ENCODE data around the gene PIGA. TPM values are rescaled to one million over a fixed set of nuclear protein-coding genes. Genes with fewer than 3 reads are reported as not detected.

The PIGA gene
- total RNA-seq, 1 experiment from 2014 or later = 13.9 TPM

DNA sequence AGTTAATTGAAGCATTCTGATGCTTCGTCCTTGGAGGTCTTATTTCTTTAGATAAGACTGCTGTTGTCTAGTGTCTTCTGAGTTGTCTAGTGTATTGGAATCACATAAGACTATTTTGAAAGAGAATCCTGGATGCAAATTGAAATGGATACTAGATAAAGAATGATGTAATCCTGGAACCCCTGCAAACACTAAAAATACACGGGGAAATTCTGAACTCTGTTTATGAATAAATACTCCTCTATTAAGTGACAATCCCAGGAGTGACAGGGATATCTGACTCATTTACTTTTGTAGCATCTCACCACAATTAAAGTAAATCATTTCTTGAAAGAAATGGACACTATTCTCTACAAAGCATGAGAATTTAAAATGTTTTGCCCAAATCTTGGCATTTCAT is 20.9 kb downstream of the PIGA start:
- Histone ChIP-seq H3K27me3 (ENCODE audit: insufficient read depth, low read length) (no peaks in the 10 kb centered on the region), H3K23me2 (ENCODE audit: insufficient read length, low read depth, low read length, poor library complexity, severe bottlenecking) (no peaks in the 10 kb centered on the region), H2BK120ac (ENCODE audit: low read depth, low read length, poor library complexity, severe bottlenecking) (no peak overlapping the region), H2BK12ac (ENCODE audit: insufficient read length, low read depth, low read length) (no peak overlapping the region), H4K5ac (ENCODE audit: insufficient read length, low read depth, low read length) (no peak overlapping the region), H2BK20ac (ENCODE audit: low read depth, low read length, poor library complexity, severe bottlenecking) (no peak overlapping the region), H3K56ac (ENCODE audit: insufficient read length, low read depth, low read length) (no peak overlapping the region), H4K8ac (replicated peaks; ENCODE audit: insufficient read length, low read depth, low read length) (no peak overlapping the region), H3K27ac (ENCODE audit: insufficient read length, low read depth, low read length) (no peak overlapping the region), H4K20me1 (ENCODE audit: control insufficient read depth, insufficient read depth, insufficient read length) (no peaks in the 10 kb centered on the region), H2AK5ac (ENCODE audit: insufficient read length, low read length) (no peak overlapping the region), H3K14ac (ENCODE audit: insufficient read depth, low read length) (no peak overlapping the region), H3T11ph (ENCODE audit: low read length) (no peak overlapping the region), H3K79me1 (ENCODE audit: insufficient read depth, low read depth, low read length, poor library complexity, severe bottlenecking) (no peaks in the 10 kb centered on the region), H2BK5ac (ENCODE audit: insufficient read length, low read length) (no peak overlapping the region), H3K4me1 (ENCODE audit: insufficient read depth, low read length) (no peaks in the 10 kb centered on the region), H3K4me2 (ENCODE audit: insufficient read depth, insufficient read length, low read length) (no peak overlapping the region), H3K79me2 (ENCODE audit: insufficient read depth, low read length) (no peaks in the 10 kb centered on the region), H2AFZ (ENCODE audit: low read length) (no peak overlapping the region), H3K4ac (ENCODE audit: low read depth, low read length) (no peak overlapping the region), H3K18ac (ENCODE audit: insufficient read length, low read depth, low read length) (no peak overlapping the region), H2BK15ac (ENCODE audit: low read depth, low read length) (no peak overlapping the region), H3K9ac (ENCODE audit: extremely low read depth, insufficient read length, low read length) (no peak overlapping the region), H4K91ac (ENCODE audit: insufficient read length, low read depth, low read length) (no peak overlapping the region), H3K9me3 (ENCODE audit: control insufficient read depth, low read depth, low read length) (no peaks in the 10 kb centered on the region), H3K23ac (ENCODE audit: insufficient read length, low read depth, low read length) (no peak overlapping the region)
- H3K4me1 Mint-ChIP-seq = no peaks in the 10 kb centered on the region
- DNase-seq = no peak
- H3K9me3 Mint-ChIP-seq = peaks cover 3 to 20% of the 10 kb centered on the region in 2 experiments; a peak in 1 of 5 replicates
- no CpG with 5 or more reads among the region's 2 CpGs for WGBS (ENCODE audit: extremely low coverage, insufficient read length, low lambda C conversion rate)
- no peaks in the 10 kb centered on the region for H3K36me3 Mint-ChIP-seq (ENCODE audit: insufficient read depth in 1 of 3, low read depth in 3 of 3)
- no peak overlapping the region for H3K4me3 Mint-ChIP-seq
- H3K27me3 Mint-ChIP-seq (ENCODE audit: low read depth) = peaks cover 2% of the 10 kb centered on the region; the same call in 1 of the 2 replicates
- TF ChIP-seq, protein P1, sequence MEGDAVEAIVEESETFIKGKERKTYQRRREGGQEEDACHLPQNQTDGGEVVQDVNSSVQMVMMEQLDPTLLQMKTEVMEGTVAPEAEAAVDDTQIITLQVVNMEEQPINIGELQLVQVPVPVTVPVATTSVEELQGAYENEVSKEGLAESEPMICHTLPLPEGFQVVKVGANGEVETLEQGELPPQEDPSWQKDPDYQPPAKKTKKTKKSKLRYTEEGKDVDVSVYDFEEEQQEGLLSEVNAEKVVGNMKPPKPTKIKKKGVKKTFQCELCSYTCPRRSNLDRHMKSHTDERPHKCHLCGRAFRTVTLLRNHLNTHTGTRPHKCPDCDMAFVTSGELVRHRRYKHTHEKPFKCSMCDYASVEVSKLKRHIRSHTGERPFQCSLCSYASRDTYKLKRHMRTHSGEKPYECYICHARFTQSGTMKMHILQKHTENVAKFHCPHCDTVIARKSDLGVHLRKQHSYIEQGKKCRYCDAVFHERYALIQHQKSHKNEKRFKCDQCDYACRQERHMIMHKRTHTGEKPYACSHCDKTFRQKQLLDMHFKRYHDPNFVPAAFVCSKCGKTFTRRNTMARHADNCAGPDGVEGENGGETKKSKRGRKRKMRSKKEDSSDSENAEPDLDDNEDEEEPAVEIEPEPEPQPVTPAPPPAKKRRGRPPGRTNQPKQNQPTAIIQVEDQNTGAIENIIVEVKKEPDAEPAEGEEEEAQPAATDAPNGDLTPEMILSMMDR (conservative IDR thresholded peaks at IDR 0.05) = no peak
- no peak overlapping the region for H3K27ac Mint-ChIP-seq
